CD14-positive monocyte (primary cell): ENCODE measurements around the gene IMMP1L. TPM values are rescaled to one million over a fixed set of nuclear protein-coding genes. Genes with fewer than 3 reads are reported as not detected.

ENCODE experiments used
- DNase-seq, 3 donors: peaks; one replicate each; pipeline ENCODE4 v3.0.0-alpha.2; 2011 to 2022
- H2AFZ ChIP-seq: 2 replicates; pipeline ENCODE4 v1.6.0; 2012; ENCODE audit warnings: mild to moderate bottlenecking, low read depth, low read length, inconsistent platforms; ENCODE audit not compliant: insufficient read depth, poor library complexity, severe bottlenecking
- H3K27ac ChIP-seq, 2 donors: 1 replicate in 1 of 2; 2 replicates in 1 of 2; pipeline ENCODE4 v1.5.1; 2012 to 2013; ENCODE audit warnings: low read length in 2 of 2, control low read depth in 1 of 2, inconsistent platforms in 1 of 2, low read depth in 1 of 2, mild to moderate bottlenecking in 1 of 2
- H3K27me3 ChIP-seq, 2 donors: one replicate each; pipeline versions ENCODE4 v1.6.0 to v1.6.1; 2011 to 2013; ENCODE audit warnings: low read length in 2 of 2; ENCODE audit not compliant: control insufficient read depth in 2 of 2, insufficient read depth in 2 of 2
- H3K36me3 ChIP-seq, 2 donors: replicated peaks in 1 of 2; 1 replicate in 1 of 2; 2 replicates in 1 of 2; pipeline versions ENCODE4 v1.5.1 to v1.6.1; 2012 to 2013; ENCODE audit warnings: low read length in 2 of 2, control low read depth in 1 of 2, inconsistent platforms in 1 of 2, mild to moderate bottlenecking in 1 of 2; ENCODE audit not compliant: insufficient read depth in 2 of 2, control insufficient read depth in 1 of 2
- H3K4me1 ChIP-seq, 2 donors: 1 replicate in 1 of 2; 2 replicates in 1 of 2; pipeline versions ENCODE4 v1.5.1 to v1.6.1; 2012 to 2013; ENCODE audit warnings: low read length in 2 of 2, control low read depth in 1 of 2, inconsistent platforms in 1 of 2, mild to moderate bottlenecking in 1 of 2, moderate library complexity in 1 of 2; ENCODE audit not compliant: insufficient read depth in 2 of 2, control insufficient read depth in 1 of 2
- H3K4me2 ChIP-seq: replicated peaks from 2 replicates; pipeline ENCODE3; 2012; ENCODE audit warnings: low read length, moderate library complexity, mild to moderate bottlenecking; ENCODE audit not compliant: poor library complexity, severe bottlenecking; ENCODE audit errors: extremely low read depth
- H3K4me3 ChIP-seq, 3 experiments: fragments of 200-600 bp in 1 of 3; sonication (generic) in 1 of 3; replicated peaks in 1 of 3; 1 replicate in 2 of 3; 2 replicates in 1 of 3; pipeline ENCODE4 v1.5.1; 2011 to 2013; ENCODE audit warnings: low read length in 3 of 3, mild to moderate bottlenecking in 3 of 3, control low read depth in 2 of 3, low read depth in 2 of 3, inconsistent platforms in 1 of 3, moderate library complexity in 1 of 3
- H3K79me2 ChIP-seq: 2 replicates; pipeline ENCODE4 v1.6.0; 2012; ENCODE audit warnings: mild to moderate bottlenecking, control low read depth, inconsistent platforms, low read length, moderate library complexity; ENCODE audit not compliant: insufficient read depth
- H3K9ac ChIP-seq: 2 replicates; pipeline ENCODE4 v1.6.0; 2017; ENCODE audit warnings: low read length, mild to moderate bottlenecking; ENCODE audit not compliant: insufficient read depth, poor library complexity, severe bottlenecking
- H3K9me3 ChIP-seq, 2 donors: replicated peaks in 1 of 2; 1 replicate in 1 of 2; 2 replicates in 1 of 2; pipeline versions ENCODE4 v1.5.1 to v1.6.1; 2012 to 2013; ENCODE audit warnings: low read length in 2 of 2, control low read depth in 1 of 2; ENCODE audit not compliant: control insufficient read depth in 1 of 2, insufficient read depth in 1 of 2
- H4K20me1 ChIP-seq: 2 replicates; pipeline ENCODE4 v1.6.0; 2012; ENCODE audit warnings: mild to moderate bottlenecking, low read length, control low read depth, moderate library complexity; ENCODE audit not compliant: insufficient read depth
- H3K27ac Mint-ChIP-seq, 7 donors: one replicate each; pipeline ENCODE4 v1.8.0; 2020; ENCODE audit warnings: mild to moderate bottlenecking in 7 of 7, mixed read lengths in 7 of 7, moderate library complexity in 6 of 7, inconsistent platforms in 2 of 7
- H3K27me3 Mint-ChIP-seq, 3 donors: one replicate each; pipeline ENCODE4 v1.8.0; 2021 to 2022; ENCODE audit warnings: low read depth in 3 of 3, mild to moderate bottlenecking in 3 of 3, mixed read lengths in 3 of 3, moderate library complexity in 3 of 3, inconsistent platforms in 1 of 3
- H3K36me3 Mint-ChIP-seq, 2 donors: one replicate each; pipeline ENCODE4 v1.8.0; 2020; ENCODE audit warnings: mixed read lengths in 2 of 2, inconsistent platforms in 1 of 2, mild to moderate bottlenecking in 1 of 2
- H3K4me1 Mint-ChIP-seq: one replicate; pipeline ENCODE4 v1.8.0; 2020; ENCODE audit warnings: mild to moderate bottlenecking, mixed read lengths
- H3K4me3 Mint-ChIP-seq, 2 donors: one replicate each; pipeline ENCODE4 v1.8.0; 2020; ENCODE audit warnings: mild to moderate bottlenecking in 2 of 2, mixed read lengths in 2 of 2, moderate library complexity in 1 of 2
- H3K9me3 Mint-ChIP-seq, 7 donors: one replicate each; pipeline ENCODE4 v1.8.0; 2020 to 2022; ENCODE audit warnings: mixed read lengths in 7 of 7, mild to moderate bottlenecking in 6 of 7, moderate library complexity in 6 of 7, inconsistent platforms in 2 of 7
- CTCF ChIP-seq: fragments of 200-600 bp; IDR thresholded peaks from one replicate; pipeline ENCODE4 v1.8.0; 2022; ENCODE audit warnings: antibody characterized with exemption, mild to moderate bottlenecking
- WGBS: methylation state at CpG from one replicate; pipeline ENCODE4 v1.1.5; 2013; ENCODE audit warnings: missing lambda C conversion rate; ENCODE audit not compliant: insufficient coverage; 5-methylcytosine and 5-hydroxymethylcytosine counted together
- intact Hi-C, 2 donors: fragments of 100-400 bp; cut with micrococcal nuclease; formaldehyde crosslinking; loops; one replicate each; pipeline versions ENCODE4 v1.15.0 to v1.15.1; 2023
- polyA plus RNA-seq, 3 donors: library from polyadenylated mRNA; depleted of rRNA in 1 of 3; unstranded in 2 of 3; stranded (reverse) in 1 of 3; fragments of 300-500 nt in 2 of 3; fragments of >200 nt in 1 of 3; fragmentation: Illumina TruSeq in 2 of 3; gene quantifications; 1 replicate in 2 of 3; 2 replicates in 1 of 3; pipeline ENCODE4 v1.2.3, GENCODE V29; 2012 to 2021

Gene IMMP1L
- polyA plus RNA-seq, 3 donors, result 0.53 to 5.0 (median 4.7) TPM

DNA sequence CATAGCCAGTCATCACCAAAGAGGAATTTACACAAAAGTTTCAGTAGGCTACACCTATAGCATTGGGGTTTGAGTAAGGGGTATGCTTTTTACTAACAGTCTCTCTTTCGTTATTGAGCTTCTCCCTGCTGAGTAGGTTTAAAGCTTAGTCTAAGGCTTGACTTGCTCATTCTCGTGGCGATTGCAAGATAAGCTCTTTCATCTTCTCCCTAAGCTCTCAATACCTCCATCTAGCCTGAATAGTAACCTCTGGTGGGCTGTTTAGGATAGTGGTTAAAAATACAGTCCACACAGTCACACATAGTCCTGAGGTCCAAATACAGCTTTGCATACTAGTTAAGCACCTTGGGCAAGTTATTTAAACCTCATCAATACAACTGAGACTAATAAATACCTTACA, 65.6 kb downstream of the IMMP1L start:
- Histone ChIP-seq H3K36me3 (no peaks in the 10 kb centered on the region), H3K27ac (no peak overlapping the region), H4K20me1 (no peaks in the 10 kb centered on the region), H2AFZ (no peak overlapping the region), H3K4me2 (no peak overlapping the region), H3K4me1 (no peaks in the 10 kb centered on the region), H3K4me3 (no peak overlapping the region), H3K9me3 (no peaks in the 10 kb centered on the region), H3K79me2 (no peaks in the 10 kb centered on the region), H3K27me3 (no peaks in the 10 kb centered on the region), H3K9ac (no peak overlapping the region)
- Mint-ChIP-seq H3K27me3 (peaks cover 0 to 1% (median 0%) of the 10 kb centered on the region in 3 donors), H3K36me3 (peaks cover 10% of the 10 kb centered on the region in 2 donors), H3K4me3 (no peak overlapping the region), H3K27ac (no peak overlapping the region), H3K9me3 (peaks cover 0 to 6% (median 0%) of the 10 kb centered on the region in 7 donors), H3K4me1 (no peaks in the 10 kb centered on the region)
- WGBS, result no CpG with 5 or more reads among the region's 3 CpGs
- no peak for DNase-seq
- TF ChIP-seq CTCF, result no peak
- intact Hi-C loops, result no loop called here

DNA sequence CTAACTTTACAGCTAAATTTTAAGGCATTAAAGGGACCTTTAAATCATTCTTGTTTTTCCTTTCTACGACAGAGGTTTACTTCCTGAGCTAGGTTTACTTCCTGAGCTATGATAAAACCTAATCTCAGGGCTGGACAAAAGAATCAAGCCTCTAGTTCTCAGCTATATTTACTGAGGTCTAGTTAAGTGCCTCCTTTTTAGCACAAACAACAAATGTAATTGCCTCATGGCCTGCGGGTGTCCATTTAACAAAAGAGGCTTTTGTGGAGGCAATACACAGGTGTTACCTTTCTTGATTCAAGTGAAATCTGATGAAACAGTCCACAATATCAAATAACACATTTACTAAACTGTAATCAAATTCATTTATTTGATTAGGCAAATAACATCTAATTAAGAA, 67.3 kb downstream of the IMMP1L start:
- Histone ChIP-seq H3K9me3 (no peaks in the 10 kb centered on the region), H3K4me1 (no peaks in the 10 kb centered on the region), H3K4me2 (no peak overlapping the region), H4K20me1 (no peaks in the 10 kb centered on the region), H2AFZ (no peak overlapping the region), H3K27me3 (no peaks in the 10 kb centered on the region), H3K79me2 (no peaks in the 10 kb centered on the region), H3K9ac (no peak overlapping the region), H3K36me3 (no peaks in the 10 kb centered on the region), H3K4me3 (no peak overlapping the region), H3K27ac (no peak overlapping the region)
- no peak overlapping the region for H3K4me3 Mint-ChIP-seq
- H3K27me3 Mint-ChIP-seq, result peaks cover 0 to 1% (median 0%) of the 10 kb centered on the region in 3 donors
- no peak for DNase-seq
- no peak for TF ChIP-seq CTCF
- intact Hi-C loops, result no loop called here
- H3K36me3 Mint-ChIP-seq, result peaks cover 6% of the 10 kb centered on the region in 2 donors
- peaks cover 0 to 6% (median 0%) of the 10 kb centered on the region in 7 donors for H3K9me3 Mint-ChIP-seq
- H3K27ac Mint-ChIP-seq, result no peak overlapping the region
- WGBS, result no CpG with 5 or more reads among the region's 2 CpGs
- no peaks in the 10 kb centered on the region for H3K4me1 Mint-ChIP-seq
